ENCODE measurements around the gene DMPK.

The DMPK gene

DNA sequence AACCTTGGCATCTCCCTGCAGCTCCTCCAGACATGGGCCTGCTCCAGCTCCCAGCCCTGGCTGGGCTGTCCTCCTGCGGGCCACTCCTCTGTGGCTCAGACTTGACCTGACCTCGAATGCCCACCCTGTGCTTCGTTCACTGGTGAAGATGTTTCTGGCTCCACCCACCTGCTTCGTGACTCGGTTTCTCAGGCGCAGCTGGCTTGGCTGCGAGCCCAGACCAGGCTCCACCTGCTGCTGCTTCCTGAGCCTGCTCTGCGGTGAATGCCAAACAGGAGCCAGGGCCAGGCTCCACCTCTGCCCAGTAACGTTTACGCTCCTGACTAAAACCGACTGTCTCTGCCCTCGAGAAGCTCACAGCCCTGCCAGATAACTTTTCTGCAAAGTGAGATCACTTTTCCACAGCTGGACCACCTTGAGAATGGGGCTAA is 41.8 kb upstream of the DMPK start:
- TF ChIP-seq POLR2AphosphoS5 (IDR thresholded peaks at IDR 0.05; ENCODE audit: low read depth) (no peak), SPI1 (IDR thresholded peaks at IDR 0.05; ENCODE audit: borderline replicate concordance, low read depth) (no peak), GABPA (IDR thresholded peaks at IDR 0.05; ENCODE audit: low read depth) (no peak)
- TF ChIP-seq, protein P1, sequence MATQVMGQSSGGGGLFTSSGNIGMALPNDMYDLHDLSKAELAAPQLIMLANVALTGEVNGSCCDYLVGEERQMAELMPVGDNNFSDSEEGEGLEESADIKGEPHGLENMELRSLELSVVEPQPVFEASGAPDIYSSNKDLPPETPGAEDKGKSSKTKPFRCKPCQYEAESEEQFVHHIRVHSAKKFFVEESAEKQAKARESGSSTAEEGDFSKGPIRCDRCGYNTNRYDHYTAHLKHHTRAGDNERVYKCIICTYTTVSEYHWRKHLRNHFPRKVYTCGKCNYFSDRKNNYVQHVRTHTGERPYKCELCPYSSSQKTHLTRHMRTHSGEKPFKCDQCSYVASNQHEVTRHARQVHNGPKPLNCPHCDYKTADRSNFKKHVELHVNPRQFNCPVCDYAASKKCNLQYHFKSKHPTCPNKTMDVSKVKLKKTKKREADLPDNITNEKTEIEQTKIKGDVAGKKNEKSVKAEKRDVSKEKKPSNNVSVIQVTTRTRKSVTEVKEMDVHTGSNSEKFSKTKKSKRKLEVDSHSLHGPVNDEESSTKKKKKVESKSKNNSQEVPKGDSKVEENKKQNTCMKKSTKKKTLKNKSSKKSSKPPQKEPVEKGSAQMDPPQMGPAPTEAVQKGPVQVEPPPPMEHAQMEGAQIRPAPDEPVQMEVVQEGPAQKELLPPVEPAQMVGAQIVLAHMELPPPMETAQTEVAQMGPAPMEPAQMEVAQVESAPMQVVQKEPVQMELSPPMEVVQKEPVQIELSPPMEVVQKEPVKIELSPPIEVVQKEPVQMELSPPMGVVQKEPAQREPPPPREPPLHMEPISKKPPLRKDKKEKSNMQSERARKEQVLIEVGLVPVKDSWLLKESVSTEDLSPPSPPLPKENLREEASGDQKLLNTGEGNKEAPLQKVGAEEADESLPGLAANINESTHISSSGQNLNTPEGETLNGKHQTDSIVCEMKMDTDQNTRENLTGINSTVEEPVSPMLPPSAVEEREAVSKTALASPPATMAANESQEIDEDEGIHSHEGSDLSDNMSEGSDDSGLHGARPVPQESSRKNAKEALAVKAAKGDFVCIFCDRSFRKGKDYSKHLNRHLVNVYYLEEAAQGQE (IDR thresholded peaks at IDR 0.05; ENCODE audit: insufficient replicate concordance, low read depth), result no peak
- TF ChIP-seq, protein P2, sequence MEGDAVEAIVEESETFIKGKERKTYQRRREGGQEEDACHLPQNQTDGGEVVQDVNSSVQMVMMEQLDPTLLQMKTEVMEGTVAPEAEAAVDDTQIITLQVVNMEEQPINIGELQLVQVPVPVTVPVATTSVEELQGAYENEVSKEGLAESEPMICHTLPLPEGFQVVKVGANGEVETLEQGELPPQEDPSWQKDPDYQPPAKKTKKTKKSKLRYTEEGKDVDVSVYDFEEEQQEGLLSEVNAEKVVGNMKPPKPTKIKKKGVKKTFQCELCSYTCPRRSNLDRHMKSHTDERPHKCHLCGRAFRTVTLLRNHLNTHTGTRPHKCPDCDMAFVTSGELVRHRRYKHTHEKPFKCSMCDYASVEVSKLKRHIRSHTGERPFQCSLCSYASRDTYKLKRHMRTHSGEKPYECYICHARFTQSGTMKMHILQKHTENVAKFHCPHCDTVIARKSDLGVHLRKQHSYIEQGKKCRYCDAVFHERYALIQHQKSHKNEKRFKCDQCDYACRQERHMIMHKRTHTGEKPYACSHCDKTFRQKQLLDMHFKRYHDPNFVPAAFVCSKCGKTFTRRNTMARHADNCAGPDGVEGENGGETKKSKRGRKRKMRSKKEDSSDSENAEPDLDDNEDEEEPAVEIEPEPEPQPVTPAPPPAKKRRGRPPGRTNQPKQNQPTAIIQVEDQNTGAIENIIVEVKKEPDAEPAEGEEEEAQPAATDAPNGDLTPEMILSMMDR (IDR thresholded peaks at IDR 0.05; ENCODE audit: insufficient read depth, low read length), result no peak
- Histone ChIP-seq H3K4me3 (replicated peaks; ENCODE audit: insufficient read depth, low read length) (no peak overlapping the region), H3K27ac (replicated peaks) (no peak overlapping the region), H3K27me3 (ENCODE audit: insufficient read depth, poor library complexity, severe bottlenecking) (no peaks in the 10 kb centered on the region)
- no peak for DNase-seq (ENCODE audit: low read depth in 1 of 2, low spot score in 1 of 2)

DNA sequence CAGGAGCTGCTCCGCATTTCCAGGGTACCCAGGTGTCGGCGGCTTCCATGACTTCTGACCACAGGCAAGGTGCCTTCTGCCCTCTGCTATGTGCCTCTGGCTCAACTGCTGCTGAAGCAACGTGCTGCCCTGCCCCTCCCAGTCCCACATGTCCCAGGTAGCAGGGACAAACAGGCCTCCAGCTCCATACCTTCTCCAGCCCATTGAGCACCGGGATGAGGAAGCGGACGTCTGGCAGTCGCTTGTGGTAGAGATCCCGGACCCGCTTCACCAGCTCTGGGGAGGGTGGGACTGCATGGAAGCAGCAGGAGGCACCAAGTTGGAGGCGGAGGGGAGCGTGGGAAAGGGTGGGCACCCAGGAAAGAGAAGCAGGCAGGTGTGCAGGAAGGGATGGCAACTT is 40.9 kb upstream of the DMPK start:
- Histone ChIP-seq H3K4me3 (replicated peaks; ENCODE audit: insufficient read depth, low read length) (no peak overlapping the region), H3K27me3 (ENCODE audit: insufficient read depth, poor library complexity, severe bottlenecking) (no peaks in the 10 kb centered on the region), H3K27ac (replicated peaks) (no peak overlapping the region)
- no peak for DNase-seq (ENCODE audit: low read depth in 1 of 2, low spot score in 1 of 2)
- TF ChIP-seq GABPA (IDR thresholded peaks at IDR 0.05; ENCODE audit: low read depth), result no peak
- TF ChIP-seq, protein P1 (IDR thresholded peaks at IDR 0.05; ENCODE audit: insufficient replicate concordance, low read depth), result no peak
- no peak for TF ChIP-seq SPI1 (IDR thresholded peaks at IDR 0.05; ENCODE audit: borderline replicate concordance, low read depth)
- TF ChIP-seq POLR2AphosphoS5 (IDR thresholded peaks at IDR 0.05; ENCODE audit: low read depth), result no peak
- TF ChIP-seq, protein P2 (IDR thresholded peaks at IDR 0.05; ENCODE audit: insufficient read depth, low read length), result no peak

DNA sequence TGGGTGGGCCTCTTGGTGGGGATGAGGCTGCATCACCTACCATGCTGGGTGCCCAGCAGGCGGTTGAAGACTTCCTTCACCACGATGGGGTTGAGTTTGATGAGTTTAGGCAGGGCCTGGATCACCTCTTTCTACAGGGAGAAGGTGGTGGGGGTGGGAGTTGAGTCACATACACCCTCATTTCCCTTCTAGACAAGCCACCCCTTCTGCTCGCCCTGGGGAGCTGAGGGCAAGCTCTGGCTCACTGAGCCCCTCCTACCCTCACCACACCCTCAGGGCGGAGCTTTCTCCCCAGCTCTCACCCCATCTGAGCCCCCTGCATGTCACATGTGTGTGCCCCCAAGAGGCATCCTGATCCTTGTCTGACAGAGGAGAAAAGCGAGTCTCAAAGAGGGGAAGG is 40.4 kb upstream of the DMPK start:
- Histone ChIP-seq H3K27me3 (ENCODE audit: insufficient read depth, poor library complexity, severe bottlenecking) (no peaks in the 10 kb centered on the region), H3K27ac (replicated peaks) (no peak overlapping the region), H3K4me3 (replicated peaks; ENCODE audit: insufficient read depth, low read length) (no peak overlapping the region)
- TF ChIP-seq, protein P2 (IDR thresholded peaks at IDR 0.05; ENCODE audit: insufficient read depth, low read length), result no peak
- TF ChIP-seq SPI1 (IDR thresholded peaks at IDR 0.05; ENCODE audit: borderline replicate concordance, low read depth) (no peak), GABPA (IDR thresholded peaks at IDR 0.05; ENCODE audit: low read depth) (no peak), POLR2AphosphoS5 (IDR thresholded peaks at IDR 0.05; ENCODE audit: low read depth) (no peak)
- TF ChIP-seq, protein P1 (IDR thresholded peaks at IDR 0.05; ENCODE audit: insufficient replicate concordance, low read depth), result no peak
- no peak for DNase-seq (ENCODE audit: low read depth in 1 of 2, low spot score in 1 of 2)
